Prostate gland (tissue), 2 donors: ENCODE measurements around the gene RYK.

Experiments
- CTCF ChIP-seq, 4 experiments: fragments of 200-600 bp in 2 of 4; fragments of 450-650 bp in 2 of 4; sonication (generic) in 2 of 4; IDR thresholded peaks; 1 replicate in 3 of 4; 2 replicates in 1 of 4; pipeline ENCODE4 v1.5.1; 2016 to 2019; ENCODE audit warnings: antibody characterized with exemption in 4 of 4, mild to moderate bottlenecking in 2 of 4, moderate library complexity in 2 of 4
- POLR2A ChIP-seq: fragments of 450-650 bp; IDR thresholded peaks from one replicate; pipeline ENCODE4 v1.6.1; 2016; ENCODE audit warnings: antibody characterized with exemption, mild to moderate bottlenecking

GRCh38 chr3:134229038-134229437, 21.6 kb downstream of the RYK start:
- TF ChIP-seq POLR2A, result no peak
- no peak for TF ChIP-seq CTCF (IDR thresholded peaks at IDR 0.05)
